HG03457 (cell line): Measurements from ENCODE around the gene PPP2R1B.

Experiments used
- ATAC-seq: cut with Tn5 transposase; IDR thresholded peaks from one replicate; pipeline ENCODE4 v1.9.1; 2021; ENCODE audit warnings: moderate number of reproducible peaks; ENCODE audit not compliant: unreplicated experiment

PPP2R1B gene

DNA sequence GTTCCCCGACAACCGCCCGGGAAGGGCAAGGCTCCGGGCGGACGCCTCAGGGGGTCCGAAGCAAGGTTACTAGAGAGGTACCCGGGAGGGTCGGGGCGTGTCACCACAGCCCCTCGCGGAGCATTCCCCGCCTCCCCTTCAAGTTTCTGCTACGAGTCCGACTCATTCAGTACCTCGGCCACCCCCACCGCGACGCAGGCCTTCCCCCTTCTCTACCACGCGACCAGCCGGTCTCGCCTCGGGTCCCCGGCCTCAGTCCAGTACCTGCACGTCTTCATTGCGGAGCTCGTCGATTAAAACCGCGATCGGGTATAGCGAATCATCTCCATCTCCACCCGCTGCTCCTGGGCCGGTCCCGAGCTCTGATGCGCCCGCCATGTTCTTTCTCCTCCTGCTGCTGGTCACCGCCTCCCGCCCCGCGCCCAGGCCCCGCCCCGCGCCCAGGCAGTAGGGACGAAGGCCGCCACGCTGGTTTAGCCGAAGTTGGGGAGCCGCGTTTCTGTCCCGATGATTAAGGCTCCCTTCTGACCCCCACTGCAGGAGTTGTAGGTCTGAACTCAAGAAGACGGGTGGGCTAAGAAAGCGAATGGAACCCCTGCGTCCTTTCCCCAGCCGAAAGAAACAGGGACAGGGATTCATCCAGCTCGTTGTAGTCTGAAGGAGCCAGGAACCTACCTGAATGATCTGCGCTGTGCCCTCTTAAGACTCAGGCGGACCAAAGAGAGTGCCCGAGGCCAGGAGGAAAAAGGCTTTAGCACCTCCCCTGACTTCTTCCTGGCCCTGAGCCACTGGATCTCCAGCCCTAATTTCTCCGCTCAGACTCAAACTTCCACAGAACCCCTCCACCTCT lies at the start of gene PPP2R1B:
Gene PPP2R1B (minus strand): TSS at position 406 of the 850 bp plus-strand sequence. CDS start 28 bp downstream, at position 378.
- peak; percentile 75 for ATAC-seq

DNA sequence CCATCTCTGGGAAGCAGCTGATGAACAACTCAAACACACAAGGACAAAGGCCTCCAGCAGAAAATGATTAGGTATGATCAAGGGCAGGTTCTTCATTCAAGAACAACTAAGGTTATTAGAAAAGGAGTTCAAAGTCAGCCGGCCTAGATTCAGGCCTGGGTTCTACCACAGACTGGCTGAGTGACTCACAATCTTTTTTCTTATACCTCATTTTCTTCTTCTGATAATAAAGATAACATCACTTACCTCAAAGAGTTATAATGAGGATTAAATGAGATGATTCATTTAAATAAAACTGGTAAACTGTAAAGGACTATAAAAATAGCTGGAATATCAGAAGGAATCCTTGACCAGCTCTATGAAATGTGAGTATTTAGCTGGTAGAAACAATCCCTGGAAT lies 49.3 kb upstream of the PPP2R1B start:
- ATAC-seq, result no peak

DNA sequence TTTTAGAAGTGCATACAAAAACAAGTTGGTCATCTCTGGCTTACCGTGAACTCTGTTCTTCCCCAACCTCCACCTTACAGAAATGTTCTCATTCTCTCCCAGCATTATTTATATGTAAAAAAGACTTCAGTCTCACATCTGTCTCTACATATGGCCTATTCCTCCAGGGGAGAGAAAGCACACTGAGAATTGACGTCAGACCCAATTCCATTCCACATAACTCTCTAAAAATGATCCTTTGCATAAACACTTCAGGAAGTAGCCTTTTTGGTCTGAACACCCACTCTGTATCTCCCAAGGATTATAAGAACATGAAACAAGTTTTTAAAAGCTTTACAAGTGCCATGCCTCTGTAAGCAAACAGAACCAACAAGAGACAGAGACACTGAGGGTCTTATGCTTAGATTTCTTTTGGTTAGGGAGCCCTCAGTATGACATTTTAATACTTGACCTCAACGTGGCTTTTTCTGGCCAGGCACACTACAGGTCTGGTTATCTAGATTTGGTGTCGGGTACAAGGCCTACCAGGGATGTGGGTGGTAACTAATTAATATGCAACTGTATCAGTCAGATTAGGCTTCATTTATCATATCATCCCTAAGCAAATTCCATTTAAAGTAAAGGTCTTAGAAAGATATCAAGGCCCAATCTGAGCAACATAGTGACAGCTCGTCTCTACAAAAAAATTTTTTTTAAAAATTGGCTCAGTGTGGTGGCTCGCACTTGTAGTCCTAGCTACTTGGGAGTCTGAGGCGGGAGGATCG lies 48.5 kb upstream of the PPP2R1B start:
- ATAC-seq, result no peak

DNA sequence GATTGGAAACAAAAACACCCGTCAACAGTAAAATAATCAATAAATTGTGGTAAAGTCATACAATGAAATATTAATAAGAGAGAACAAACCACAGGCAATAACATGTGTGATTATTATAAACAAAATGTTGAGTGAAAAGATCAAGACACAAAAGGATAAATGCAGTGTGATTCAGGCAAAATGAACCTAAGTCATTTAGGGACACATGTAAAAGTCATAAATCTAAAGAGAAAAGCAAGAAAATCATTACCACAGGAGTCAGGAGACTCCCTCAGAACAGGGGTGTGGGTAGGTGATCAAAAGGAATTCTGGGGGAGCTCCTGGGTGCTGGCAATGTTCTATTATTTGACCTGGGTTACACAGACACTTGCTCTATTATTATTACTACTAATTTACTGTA lies 47.9 kb upstream of the PPP2R1B start:
- no peak for ATAC-seq

DNA sequence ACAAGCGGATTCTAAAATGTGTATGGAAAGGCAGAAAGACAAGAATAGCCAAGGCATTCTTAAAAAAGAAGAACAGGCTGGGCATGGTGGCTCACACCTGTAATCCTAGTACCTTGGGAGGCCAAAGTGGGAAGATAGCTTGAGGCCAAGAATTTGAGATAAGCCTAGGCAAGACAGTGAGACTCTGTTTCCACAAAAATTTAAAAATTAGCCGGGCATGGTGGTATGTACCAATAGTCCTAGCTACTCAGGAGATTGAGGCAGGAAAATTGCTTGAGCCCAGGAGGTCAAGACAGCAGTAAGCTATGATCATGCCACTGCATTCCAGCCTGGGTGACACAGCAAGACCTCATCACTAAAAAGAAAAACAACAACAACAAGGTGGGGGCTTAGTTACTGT lies 46.0 kb upstream of the PPP2R1B start:
- ATAC-seq, result no peak

DNA sequence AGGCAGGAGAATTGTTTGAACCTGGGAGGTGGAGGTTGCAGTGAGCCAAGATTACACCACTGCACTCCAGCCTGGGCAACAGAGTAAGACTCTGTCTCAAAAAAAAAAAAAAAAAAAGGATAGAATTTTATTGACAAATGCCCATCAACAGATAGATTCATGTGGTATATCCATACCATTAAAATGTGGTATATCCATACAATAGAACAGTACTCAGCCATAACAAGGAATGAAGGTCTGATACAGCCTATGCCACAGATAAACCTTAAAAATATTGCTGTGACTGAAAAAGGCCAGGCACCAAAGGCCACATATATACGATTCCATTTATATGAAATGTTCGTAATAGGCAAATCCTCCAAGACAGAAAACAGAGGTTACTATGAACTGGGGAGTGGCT lies 45.3 kb upstream of the PPP2R1B start:
- ATAC-seq, result no peak

DNA sequence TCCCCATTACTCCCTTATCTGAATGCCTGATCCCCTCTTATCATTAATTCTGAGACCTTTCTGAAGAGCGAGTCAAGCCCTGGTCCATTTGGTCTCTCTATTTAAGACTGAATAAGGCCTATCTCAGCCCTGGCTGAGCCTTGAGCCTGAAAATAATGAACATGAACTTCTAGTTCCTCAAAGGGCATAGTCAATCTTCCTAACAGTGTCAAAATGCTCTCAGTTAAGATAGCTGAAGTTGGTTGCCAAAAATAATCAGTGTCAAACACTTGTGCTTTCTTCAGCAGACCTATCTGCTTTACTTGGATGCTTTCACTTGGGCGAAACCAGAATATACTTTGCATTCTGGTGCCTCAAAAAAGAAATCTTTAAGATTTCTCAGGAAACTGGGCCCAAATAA lies 42.6 kb upstream of the PPP2R1B start:
- no peak for ATAC-seq

DNA sequence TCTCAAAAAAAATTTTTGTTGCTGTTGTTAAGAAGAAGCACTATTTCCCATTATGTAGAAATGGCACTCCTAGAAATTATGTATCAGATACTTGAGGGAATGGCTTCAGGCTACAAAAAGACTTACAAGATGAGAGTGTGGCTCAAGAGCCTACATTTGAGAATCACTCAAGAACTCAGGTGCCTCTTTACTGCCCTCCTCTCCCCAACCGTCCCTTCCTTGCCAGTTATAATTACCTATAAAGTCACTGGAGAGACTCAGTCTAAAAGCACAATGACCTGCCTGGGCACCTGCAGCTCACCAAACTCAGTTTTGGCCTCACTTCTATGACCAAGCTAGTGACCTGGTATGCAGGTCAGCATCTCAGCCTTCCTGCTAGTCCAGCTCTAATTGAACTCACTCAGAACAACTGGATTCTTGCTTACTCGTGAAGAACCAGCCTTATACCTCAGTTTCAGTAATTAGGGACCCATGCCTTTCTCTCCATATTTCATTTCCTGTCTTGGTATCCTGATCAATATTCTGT lies 41.9 kb upstream of the PPP2R1B start:
- no peak for ATAC-seq

DNA sequence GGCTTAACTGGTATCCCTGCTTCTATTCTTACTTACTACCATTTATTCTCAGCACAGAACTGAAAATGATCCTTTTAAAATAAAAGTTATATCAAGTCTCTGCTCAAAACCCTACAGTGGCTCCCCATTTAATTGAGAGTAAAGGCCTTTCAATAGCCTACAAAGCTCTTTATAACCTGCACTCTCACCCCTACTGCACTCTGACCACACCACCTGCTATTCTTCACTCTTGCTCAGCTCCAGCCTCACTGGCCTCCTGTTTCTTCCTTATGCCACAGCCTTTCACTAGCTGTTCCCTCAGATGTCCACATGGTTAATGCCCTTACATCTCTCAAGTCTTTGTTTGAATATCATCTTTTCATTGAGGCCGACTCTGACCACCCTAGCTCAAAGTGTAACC lies 40.9 kb upstream of the PPP2R1B start:
- ATAC-seq, result no peak

DNA sequence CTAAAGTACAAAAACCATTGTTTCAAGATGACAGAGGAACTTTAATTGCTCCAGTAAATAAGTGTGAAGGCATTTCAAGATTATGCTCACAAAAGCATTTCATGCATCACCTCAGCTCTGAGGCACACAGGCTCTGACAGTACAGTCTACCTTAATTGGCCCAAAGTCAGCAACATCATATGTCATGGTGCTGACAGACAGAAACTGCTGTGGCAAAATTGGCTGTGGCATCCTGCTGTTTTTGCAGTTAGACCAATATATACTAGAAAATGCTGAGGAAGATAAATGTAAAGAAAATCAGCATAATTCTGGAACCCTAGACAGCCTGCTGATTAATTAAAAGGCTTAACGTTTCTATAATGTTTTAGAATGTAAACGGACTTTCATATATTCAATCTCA lies 34.9 kb upstream of the PPP2R1B start:
- ATAC-seq, result no peak

DNA sequence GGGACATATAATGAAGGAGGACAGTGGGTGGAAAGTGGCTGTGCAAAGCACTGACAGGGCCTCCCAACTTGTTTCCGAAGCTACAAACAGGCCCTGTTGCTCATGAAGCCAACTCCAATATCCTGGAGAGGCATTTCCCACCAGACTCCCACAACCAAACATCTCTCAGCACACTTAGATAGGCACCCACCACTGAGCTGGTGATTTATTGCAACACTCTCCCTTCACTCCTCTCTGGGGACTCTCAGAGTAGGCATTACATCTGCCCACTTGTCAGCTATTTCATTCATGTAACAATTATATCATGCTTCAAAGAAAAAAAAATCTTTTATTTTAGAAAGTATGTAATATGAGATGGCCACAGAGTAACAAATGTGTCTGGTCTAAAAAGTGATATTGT lies 32.1 kb upstream of the PPP2R1B start:
- ATAC-seq, result no peak

DNA sequence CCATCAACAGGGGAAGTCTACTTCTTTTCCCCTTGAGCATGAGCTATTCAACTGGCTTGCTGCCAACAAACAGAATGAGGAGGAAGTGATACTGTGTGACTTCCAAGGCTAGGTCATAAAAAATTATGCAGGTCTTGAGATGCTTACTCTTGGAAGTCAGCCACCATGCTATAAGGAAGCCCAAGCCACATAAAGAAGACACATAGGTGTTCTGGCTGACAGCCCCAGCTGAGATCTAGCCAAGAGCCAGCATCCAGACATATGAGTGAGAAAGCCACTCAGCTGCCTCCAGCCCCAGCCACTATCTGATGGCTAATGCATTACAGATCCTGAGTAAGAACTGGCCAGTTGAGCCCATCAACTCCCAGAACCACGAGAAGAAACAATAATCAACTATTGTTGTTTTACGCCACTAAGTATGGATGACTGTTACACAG lies 31.0 kb upstream of the PPP2R1B start:
- ATAC-seq, result no peak

DNA sequence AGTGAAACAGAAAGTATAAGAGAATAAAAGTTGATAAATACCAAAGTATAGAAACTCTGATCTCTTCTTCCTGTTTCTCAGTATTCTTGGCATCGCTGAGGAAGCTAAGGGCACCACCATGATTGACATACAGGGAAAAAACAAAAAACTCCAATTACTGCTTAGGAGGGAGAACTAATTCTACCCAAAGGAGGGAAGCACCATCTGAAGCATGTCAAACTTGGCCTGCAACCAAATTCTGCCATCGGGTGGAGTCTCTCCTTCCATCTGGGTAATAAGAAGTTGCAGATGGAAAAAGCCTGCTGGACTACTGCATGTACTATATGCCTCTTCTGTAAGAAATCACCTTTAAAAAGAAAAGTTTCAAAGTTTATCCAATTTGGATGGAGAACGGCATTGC lies 30.5 kb upstream of the PPP2R1B start:
- no peak for ATAC-seq

DNA sequence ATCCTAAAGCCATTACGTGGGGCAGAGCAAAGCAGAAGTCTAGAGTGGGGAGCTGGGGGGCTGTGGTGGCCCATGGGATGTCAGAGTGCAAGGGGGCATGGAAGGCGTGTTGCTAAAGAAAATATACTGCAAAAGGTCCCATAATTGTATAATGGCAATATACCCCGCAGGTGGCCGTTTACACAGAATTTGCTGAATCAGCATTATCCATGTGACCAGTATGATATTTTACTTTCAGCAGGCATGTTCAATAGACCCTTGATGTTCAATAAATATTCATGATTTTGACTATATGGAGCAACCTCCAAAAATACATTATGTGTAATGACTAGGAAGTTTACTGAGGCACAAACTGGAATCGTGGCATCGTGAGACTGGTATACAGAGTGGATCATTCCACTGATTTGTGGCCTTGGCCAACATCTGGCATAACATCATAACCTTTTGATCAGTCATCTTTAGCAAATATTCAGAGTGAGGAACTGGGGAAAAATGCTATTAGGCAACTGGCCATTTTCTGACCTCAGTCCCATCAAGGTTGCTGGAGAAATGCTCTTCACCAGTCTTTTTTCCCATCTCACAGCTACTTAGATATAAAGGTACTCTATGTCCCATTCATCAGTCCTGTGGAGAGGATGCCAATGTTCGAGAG lies 29.3 kb upstream of the PPP2R1B start:
- ATAC-seq, result no peak

DNA sequence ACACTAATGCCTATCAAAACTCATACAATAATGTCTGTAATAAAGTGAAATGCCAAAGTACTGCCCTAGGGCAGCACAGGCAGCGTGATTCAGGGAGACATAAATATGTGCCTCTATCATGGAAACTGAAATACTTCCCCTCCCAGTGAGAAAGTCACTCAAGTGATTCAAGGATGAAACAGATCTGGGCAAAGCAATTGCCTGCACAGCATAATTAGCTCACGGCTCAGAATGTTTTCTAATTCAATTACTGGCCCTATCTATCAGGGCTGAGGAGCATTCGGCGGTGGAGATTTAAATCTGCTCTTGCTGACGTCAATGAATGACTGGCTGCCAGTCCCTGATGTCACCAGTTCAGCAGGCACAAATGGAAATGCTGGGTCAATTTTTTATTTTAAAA lies 27.7 kb upstream of the PPP2R1B start:
- no peak for ATAC-seq

DNA sequence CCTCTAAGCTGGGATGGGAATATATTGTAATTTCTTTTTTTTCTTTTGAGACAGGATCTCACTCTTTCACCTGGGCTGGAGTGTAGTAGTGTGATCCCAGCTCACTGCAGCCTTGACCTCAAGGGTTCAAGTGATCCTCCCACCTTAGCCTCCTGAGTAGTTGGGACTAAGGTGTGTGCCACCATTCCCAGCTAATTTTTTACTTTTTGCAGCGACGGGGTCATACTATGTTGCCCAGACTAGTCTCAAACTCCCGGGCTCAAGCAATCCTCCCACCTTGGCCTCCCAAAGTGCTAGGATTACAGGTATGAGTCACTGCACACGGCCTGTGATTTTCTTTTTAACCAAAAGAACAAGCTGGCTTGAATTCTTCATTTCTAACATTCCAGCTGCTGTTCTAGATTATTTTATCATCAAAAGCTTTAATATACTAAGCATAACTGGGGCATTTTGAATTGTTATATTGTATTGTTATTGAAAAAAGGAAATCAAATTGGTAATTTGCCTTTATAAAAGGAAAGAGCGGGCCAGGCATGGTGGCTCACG lies 26.8 kb upstream of the PPP2R1B start:
- no peak for ATAC-seq

DNA sequence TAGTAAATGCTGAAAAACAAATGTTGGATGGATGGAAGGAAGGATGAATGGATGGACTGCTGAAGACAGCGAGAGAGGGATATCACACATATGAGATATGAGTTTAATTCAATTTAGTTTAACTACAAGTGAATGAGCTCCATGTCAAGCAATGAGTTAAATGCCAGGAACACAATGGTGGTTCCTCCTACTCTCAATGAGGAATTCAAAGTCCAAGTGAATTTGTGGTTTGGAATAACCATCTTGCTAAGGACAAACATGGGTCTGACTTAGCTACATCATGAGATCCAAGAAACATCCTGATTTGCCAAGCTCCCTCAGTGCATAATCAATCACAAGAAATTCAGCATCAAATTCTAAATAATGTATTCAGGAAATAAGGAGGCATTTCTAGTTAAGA lies 26.1 kb upstream of the PPP2R1B start:
- ATAC-seq, result no peak

DNA sequence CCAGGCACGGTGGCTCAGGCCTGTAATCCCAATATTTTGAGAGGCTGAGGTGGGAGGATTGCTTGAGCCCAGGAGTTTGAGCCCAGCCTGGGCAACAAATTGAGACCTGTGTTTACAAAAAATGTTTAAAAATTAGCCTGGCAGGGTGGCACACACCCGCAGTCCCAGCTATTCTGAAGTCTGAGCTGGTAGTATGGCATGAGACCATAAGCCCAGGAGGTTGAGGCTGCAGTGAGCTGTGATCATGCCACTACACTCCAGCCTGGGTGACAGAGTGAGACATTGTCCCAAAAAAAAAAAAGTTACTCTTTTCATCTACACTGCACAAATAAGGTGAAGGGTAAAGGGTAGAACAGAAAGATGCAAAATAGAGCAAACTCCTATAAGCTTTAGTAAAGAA lies 22.3 kb upstream of the PPP2R1B start:
- ATAC-seq, result no peak

DNA sequence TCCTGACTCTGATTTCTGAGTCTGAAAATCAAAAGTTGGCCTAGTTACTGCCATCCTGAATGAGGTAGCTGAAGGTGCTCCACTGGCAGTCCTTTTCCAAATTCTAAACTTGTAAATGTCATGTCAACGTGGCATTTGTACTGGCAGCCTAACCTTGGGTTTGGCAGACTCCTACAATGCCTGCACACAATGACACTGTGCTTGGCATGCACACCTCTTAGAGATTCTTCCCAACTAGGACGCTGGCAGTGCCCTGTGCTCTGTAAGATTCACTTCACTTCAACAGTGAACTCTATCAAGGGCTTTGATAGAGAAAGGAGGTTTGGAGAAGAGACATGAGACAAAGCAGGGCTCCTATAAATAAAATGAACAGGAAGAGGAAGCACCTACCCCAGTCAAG lies 21.9 kb upstream of the PPP2R1B start:
- ATAC-seq, result no peak

DNA sequence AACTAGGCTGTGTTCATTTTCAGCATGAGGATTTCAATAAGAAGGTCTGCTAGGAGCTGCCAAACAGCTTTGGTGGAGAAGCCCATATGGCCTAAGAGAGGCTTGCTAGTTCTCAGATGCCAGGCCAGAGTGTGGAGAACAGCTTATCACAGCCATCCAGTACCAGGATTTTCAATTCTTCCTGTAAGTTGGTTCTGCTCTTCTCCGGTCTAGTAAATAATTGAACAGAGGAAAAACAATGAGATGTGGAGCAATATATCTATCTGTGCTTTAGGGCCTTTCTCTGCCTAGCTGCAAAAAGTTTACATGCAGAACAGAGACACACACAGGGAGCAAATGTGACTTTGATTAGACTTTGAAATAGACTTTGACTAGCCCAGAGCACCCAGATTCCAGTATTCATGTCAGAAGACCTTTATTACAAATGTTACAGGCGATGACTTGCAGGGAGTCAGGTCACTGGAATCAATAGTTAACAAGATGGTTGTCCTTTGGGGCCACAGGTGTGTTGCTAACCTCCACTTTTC lies 19.8 kb upstream of the PPP2R1B start:
- ATAC-seq, result no peak

DNA sequence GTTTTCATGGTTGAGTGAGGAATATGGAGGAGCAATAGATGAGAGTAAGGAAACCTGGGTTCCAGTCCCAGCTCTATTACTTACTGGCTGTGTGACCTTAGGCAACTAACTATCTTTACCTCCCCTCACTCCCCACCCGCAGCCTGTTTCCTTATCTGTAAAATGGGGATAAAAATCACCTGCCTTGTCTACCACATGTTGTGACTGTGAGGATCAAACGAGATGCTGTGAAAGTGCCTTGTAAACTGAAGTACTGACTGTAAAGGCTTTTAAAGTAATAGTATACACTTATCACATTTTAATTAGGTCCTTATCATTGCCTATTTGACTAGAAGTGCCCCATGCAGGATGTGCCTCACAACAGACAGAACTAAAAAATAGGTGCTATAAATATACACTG lies 18.9 kb upstream of the PPP2R1B start:
- no peak for ATAC-seq
